Measurements from ENCODE around the gene SYS1. TPM values are rescaled to one million over a fixed set of nuclear protein-coding genes. Genes with fewer than 3 reads are reported as not detected.

Gene SYS1
- total RNA-seq, 1 experiment from 2014 or later, result 38.8 TPM

DNA sequence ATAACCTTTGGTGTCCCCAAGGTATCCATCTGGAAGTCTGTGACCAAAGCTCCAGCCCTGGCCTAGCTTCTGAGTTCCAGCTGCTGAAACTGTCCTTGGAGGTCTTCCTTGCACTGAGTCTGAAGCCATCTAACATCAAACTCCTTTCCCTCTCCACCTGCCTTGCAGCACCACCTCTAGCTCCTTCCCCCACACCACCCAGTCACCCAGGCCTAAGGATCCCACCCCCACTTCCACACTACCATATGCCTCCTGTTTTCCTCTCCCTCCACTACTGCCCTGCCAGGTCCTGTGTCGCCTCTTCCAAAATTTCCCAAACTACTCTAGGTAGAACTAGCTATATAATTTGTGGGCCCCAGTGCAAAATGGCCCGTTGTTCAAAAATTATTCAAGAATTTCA, 44.0 kb upstream of the SYS1 start:
- no peak overlapping the region for H3K27ac ChIP-seq
- no peaks in the 10 kb centered on the region for H3K9me3 ChIP-seq (ENCODE audit: insufficient read depth, low read depth)
- no peak overlapping the region for H2AFZ ChIP-seq
- peaks cover 32% of the 10 kb centered on the region for H3F3A ChIP-seq (ENCODE audit: insufficient read depth, low read depth)
- H3K4me3 ChIP-seq, result no peak overlapping the region
- ChIA-PET POLR2A (ENCODE audit: unreplicated experiment) (interaction anchor here (0.5 kb wide), 1 partner anchor 199 kb away, joined by 8 read pairs; no protein-coding TSS in a partner anchor), CTCF (interaction anchor here (0.6 to 2.7 kb wide), 11 partner anchors 9 to 703 kb away, joined by 3 to 18 read pairs (median 5); partner anchors contain the start of gene SYS1)
- TF ChIP-seq, protein P1, sequence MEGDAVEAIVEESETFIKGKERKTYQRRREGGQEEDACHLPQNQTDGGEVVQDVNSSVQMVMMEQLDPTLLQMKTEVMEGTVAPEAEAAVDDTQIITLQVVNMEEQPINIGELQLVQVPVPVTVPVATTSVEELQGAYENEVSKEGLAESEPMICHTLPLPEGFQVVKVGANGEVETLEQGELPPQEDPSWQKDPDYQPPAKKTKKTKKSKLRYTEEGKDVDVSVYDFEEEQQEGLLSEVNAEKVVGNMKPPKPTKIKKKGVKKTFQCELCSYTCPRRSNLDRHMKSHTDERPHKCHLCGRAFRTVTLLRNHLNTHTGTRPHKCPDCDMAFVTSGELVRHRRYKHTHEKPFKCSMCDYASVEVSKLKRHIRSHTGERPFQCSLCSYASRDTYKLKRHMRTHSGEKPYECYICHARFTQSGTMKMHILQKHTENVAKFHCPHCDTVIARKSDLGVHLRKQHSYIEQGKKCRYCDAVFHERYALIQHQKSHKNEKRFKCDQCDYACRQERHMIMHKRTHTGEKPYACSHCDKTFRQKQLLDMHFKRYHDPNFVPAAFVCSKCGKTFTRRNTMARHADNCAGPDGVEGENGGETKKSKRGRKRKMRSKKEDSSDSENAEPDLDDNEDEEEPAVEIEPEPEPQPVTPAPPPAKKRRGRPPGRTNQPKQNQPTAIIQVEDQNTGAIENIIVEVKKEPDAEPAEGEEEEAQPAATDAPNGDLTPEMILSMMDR (conservative IDR thresholded peaks at IDR 0.05), result no peak
- no peak for TF ChIP-seq EZH2 (IDR thresholded peaks at IDR 0.05; ENCODE audit: low read depth)
- H3K4me1 ChIP-seq (replicated peaks; ENCODE audit: insufficient read depth), result peaks cover 22% of the 10 kb centered on the region
- H3K36me3 ChIP-seq (ENCODE audit: low read depth), result no peaks in the 10 kb centered on the region
- no peak for DNase-seq
- H3K27me3 ChIP-seq (ENCODE audit: insufficient read depth, low read depth), result no peaks in the 10 kb centered on the region
- no TSS peak for BruUV-seq (replicated peaks)
- no peaks in the 10 kb centered on the region; the same call in 1 of the 2 replicates for H4K20me1 ChIP-seq (ENCODE audit: insufficient read depth)
- peak overlapping the region; percentile 14; the same call in 1 of the 2 replicates for H3K4me2 ChIP-seq
- intact Hi-C loops (cut with micrococcal nuclease; ENCODE audit: unreplicated experiment), result loop anchor here (1.0 kb wide), 3 partner anchors 44 to 452 kb away; partner anchors contain the start of gene SYS1
- H3K9me2 ChIP-seq (ENCODE audit: insufficient read depth), result no peaks in the 10 kb centered on the region
- H3K79me2 ChIP-seq (ENCODE audit: low read depth), result no peaks in the 10 kb centered on the region

DNA sequence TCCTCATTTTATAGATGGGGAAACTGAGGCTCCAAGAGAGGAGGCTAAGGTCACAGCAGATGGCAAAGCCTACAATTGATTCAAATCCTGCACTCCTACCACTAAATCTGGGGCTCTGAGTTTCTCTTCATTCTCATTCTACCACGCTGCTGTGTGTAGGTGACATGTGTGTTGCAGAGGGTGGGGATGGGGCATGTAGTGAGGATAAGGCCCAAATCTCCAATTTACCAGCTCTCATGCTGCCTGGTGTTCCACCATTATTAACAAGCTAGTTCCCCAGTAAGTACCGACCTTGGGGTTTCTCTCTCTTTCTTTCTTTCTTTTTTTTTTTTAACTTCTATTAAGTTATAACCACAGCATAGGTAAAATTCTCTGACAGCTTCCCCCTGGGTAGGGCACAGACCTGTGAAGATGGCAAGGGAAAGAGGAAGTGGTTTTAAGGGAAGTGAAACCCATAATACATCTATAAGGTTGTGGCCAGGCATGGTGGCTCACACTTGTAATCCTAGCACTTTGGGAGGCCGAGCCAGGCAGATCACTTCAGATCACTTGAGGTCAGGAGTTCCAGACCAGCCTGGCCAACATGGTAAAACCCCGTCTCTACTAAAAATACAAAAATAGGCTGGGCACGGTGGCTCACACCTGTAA, 41.9 kb upstream of the SYS1 start:
- Histone ChIP-seq H3K79me2 (ENCODE audit: low read depth) (no peaks in the 10 kb centered on the region), H3K27me3 (ENCODE audit: insufficient read depth, low read depth) (no peaks in the 10 kb centered on the region), H3K9me3 (ENCODE audit: insufficient read depth, low read depth) (no peaks in the 10 kb centered on the region), H4K20me1 (ENCODE audit: insufficient read depth) (no peaks in the 10 kb centered on the region; the same call in 1 of the 2 replicates), H3K36me3 (ENCODE audit: low read depth) (no peaks in the 10 kb centered on the region; the same call in 1 of the 2 replicates), H3K9me2 (ENCODE audit: insufficient read depth) (no peaks in the 10 kb centered on the region), H3F3A (ENCODE audit: insufficient read depth, low read depth) (peaks cover 42% of the 10 kb centered on the region), H3K27ac (no peak overlapping the region), H3K4me3 (no peak overlapping the region), H3K4me1 (replicated peaks; ENCODE audit: insufficient read depth) (peaks cover 22% of the 10 kb centered on the region), H3K4me2 (no peak overlapping the region), H2AFZ (no peak overlapping the region)
- no peak for TF ChIP-seq EZH2 (IDR thresholded peaks at IDR 0.05; ENCODE audit: low read depth)
- TF ChIP-seq, protein P1 (conservative IDR thresholded peaks at IDR 0.05), result no peak
- DNase-seq, result no peak
- intact Hi-C loops (cut with micrococcal nuclease; ENCODE audit: unreplicated experiment), result loop anchor here (5.0 kb wide), 2 partner anchors 96 to 271 kb away; partner anchors contain the start of gene PIGT
- BruUV-seq (replicated peaks), result no TSS peak
- CTCF ChIA-PET, result interaction anchor here (0.6 to 2.7 kb wide), 8 partner anchors 23 to 450 kb away, joined by 3 to 11 read pairs (median 5); no protein-coding TSS in a partner anchor
- POLR2A ChIA-PET (ENCODE audit: unreplicated experiment), result interaction anchor here (0.5 to 1.4 kb wide), 4 partner anchors 58 to 524 kb away, joined by 4 to 8 read pairs (median 5); partner anchors contain the start of gene WFDC2

DNA sequence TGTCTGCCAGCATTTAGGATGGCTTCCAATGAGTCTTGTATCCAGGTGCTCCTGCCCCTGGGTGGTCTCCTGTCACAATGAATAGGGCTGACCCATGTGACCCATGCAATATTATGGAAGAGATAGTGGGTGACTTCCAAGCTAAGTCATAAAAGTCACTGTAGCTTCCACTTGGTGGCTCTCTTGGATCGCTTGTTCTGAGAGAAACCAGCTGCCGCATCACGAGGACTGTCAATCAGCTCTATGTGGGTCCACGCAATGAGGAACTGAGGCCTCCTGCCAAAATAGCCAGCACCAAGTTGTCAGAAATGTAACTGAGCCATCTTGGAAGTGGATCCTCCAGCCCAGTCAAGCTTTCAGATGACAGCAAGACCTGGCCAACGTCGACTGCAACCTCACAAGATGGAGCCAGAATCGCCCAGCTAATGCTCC, 40.0 kb upstream of the SYS1 start:
- H3K36me3 ChIP-seq (ENCODE audit: low read depth), result peaks cover 7% of the 10 kb centered on the region; the same call in 1 of the 2 replicates
- H3F3A ChIP-seq (ENCODE audit: insufficient read depth, low read depth), result peaks cover 47% of the 10 kb centered on the region
- ChIA-PET POLR2A (ENCODE audit: unreplicated experiment) (interaction anchor here (0.5 to 1.3 kb wide), 5 partner anchors 21 to 301 kb away, joined by 4 to 12 read pairs (median 5); partner anchors contain the start of gene SYS1), CTCF (interaction anchor here (0.5 to 2.3 kb wide), 13 partner anchors 14 to 448 kb away, joined by 3 to 35 read pairs (median 4); partner anchors contain the start of genes SDC4 and SYS1)
- H3K27ac ChIP-seq, result no peak overlapping the region
- no peak overlapping the region for H3K4me3 ChIP-seq
- no peaks in the 10 kb centered on the region for H3K9me2 ChIP-seq (ENCODE audit: insufficient read depth)
- H3K27me3 ChIP-seq (ENCODE audit: insufficient read depth, low read depth), result no peaks in the 10 kb centered on the region
- peaks cover 22% of the 10 kb centered on the region for H3K4me1 ChIP-seq (replicated peaks; ENCODE audit: insufficient read depth)
- no peaks in the 10 kb centered on the region for H3K9me3 ChIP-seq (ENCODE audit: insufficient read depth, low read depth)
- H3K79me2 ChIP-seq (ENCODE audit: low read depth), result no peaks in the 10 kb centered on the region
- no TSS peak for BruUV-seq (replicated peaks)
- peaks cover 3% of the 10 kb centered on the region; the same call in 1 of the 2 replicates for H4K20me1 ChIP-seq (ENCODE audit: insufficient read depth)
- intact Hi-C loops (cut with micrococcal nuclease; ENCODE audit: unreplicated experiment), result loop anchor here (1.0 to 5.0 kb wide), 5 partner anchors 25 to 448 kb away; partner anchors contain the start of genes PIGT and SDC4
- H2AFZ ChIP-seq, result no peak overlapping the region
- TF ChIP-seq, protein P1 (conservative IDR thresholded peaks at IDR 0.05), result peak; percentile 49; the same call in 1 of the 2 replicates
- TF ChIP-seq EZH2 (IDR thresholded peaks at IDR 0.05; ENCODE audit: low read depth), result no peak
- no peak overlapping the region for H3K4me2 ChIP-seq
- peak; percentile 48 to 55 for DNase-seq
